ENCODE results near the gene SIK3.

DNA sequence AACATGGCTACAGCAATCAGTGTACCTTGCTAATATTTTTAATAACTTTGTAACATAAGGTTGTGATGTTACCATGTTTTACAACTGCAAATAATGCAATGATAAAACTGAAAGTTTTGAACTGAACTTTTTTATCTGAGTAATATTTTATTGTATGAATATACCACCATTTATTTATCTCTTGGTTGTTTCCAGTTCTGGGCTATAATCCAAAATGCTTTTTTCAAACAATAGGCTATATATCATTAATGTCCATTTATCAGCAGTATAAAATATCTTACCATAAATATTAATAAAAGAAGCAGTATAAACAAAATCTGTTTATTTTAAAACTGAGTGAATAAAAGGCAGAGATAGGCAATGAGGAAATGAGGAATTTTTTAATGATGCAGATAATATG is 63.3 kb downstream of the SIK3 start:
- TF ChIP-seq, protein P1, sequence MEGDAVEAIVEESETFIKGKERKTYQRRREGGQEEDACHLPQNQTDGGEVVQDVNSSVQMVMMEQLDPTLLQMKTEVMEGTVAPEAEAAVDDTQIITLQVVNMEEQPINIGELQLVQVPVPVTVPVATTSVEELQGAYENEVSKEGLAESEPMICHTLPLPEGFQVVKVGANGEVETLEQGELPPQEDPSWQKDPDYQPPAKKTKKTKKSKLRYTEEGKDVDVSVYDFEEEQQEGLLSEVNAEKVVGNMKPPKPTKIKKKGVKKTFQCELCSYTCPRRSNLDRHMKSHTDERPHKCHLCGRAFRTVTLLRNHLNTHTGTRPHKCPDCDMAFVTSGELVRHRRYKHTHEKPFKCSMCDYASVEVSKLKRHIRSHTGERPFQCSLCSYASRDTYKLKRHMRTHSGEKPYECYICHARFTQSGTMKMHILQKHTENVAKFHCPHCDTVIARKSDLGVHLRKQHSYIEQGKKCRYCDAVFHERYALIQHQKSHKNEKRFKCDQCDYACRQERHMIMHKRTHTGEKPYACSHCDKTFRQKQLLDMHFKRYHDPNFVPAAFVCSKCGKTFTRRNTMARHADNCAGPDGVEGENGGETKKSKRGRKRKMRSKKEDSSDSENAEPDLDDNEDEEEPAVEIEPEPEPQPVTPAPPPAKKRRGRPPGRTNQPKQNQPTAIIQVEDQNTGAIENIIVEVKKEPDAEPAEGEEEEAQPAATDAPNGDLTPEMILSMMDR (IDR thresholded peaks at IDR 0.05) = no peak
- no peak for TF ChIP-seq POLR2A (IDR thresholded peaks at IDR 0.05)

All from adrenal gland (tissue), 5 donors.